ENCODE results near the gene GRM7.

DNA sequence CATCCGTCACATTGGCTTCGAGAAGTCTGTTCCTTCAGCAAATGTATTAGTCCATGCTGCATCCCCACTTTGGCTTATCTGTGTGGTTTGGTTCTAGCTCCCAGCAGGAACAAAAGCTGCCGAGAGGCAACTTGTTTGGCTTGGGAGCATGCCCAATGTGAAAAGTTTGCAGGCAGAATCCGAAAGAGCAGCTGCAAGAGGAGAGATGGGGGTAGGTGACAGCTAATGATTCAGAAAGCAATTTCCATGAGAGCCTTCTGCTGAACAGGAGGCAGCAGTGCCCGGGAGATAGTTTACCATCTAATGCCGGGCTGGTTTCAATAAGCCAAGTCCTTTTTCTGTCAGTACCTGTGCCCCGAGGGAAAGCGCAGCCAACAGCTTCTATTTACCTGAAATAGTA, 60.2 kb downstream of the GRM7 start:
- TF ChIP-seq, protein P1, sequence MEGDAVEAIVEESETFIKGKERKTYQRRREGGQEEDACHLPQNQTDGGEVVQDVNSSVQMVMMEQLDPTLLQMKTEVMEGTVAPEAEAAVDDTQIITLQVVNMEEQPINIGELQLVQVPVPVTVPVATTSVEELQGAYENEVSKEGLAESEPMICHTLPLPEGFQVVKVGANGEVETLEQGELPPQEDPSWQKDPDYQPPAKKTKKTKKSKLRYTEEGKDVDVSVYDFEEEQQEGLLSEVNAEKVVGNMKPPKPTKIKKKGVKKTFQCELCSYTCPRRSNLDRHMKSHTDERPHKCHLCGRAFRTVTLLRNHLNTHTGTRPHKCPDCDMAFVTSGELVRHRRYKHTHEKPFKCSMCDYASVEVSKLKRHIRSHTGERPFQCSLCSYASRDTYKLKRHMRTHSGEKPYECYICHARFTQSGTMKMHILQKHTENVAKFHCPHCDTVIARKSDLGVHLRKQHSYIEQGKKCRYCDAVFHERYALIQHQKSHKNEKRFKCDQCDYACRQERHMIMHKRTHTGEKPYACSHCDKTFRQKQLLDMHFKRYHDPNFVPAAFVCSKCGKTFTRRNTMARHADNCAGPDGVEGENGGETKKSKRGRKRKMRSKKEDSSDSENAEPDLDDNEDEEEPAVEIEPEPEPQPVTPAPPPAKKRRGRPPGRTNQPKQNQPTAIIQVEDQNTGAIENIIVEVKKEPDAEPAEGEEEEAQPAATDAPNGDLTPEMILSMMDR (IDR thresholded peaks at IDR 0.05) = no peak
- TF ChIP-seq POLR2A (IDR thresholded peaks at IDR 0.05) = no peak

Measured in adrenal gland (tissue), 5 donors.